ENCODE data around the gene FAM174B.

Gene FAM174B

DNA sequence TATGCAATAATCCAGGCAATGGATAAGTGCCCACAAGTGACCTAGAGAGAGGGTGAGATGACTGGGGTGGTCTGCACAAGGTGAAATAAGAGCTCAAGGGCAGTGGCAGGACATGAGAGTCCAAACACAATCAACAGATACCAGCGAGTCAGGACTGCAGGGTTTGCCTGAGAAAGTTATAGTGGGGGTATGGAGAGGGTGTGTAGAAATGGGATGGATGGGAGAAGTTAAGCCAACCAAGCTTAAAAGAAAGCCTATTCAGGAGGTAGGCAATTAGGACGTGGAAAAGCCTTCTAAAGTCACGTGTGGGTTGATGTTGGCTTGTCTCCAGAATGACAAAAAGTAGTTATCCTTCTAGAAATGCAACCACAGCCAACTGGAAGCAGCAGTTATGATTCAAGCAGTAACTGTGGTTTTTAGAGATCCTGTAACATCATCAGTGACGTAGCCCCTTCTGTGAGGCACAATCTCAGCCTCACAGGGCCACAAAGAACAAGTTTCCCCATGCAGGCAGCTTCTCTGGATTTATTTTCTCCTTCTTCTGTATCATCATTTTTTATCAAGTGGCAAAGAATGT is 56.1 kb downstream of the FAM174B start:
- DNase-seq (ENCODE audit: low spot score), result no peak

GRCh38 chr15:92597548-92597947 is 58.0 kb downstream of the FAM174B start:
- DNase-seq (ENCODE audit: low spot score), result no peak

GRCh38 chr15:92596623-92597022 is 59.0 kb downstream of the FAM174B start:
- no peak for DNase-seq (ENCODE audit: low spot score)

DNA sequence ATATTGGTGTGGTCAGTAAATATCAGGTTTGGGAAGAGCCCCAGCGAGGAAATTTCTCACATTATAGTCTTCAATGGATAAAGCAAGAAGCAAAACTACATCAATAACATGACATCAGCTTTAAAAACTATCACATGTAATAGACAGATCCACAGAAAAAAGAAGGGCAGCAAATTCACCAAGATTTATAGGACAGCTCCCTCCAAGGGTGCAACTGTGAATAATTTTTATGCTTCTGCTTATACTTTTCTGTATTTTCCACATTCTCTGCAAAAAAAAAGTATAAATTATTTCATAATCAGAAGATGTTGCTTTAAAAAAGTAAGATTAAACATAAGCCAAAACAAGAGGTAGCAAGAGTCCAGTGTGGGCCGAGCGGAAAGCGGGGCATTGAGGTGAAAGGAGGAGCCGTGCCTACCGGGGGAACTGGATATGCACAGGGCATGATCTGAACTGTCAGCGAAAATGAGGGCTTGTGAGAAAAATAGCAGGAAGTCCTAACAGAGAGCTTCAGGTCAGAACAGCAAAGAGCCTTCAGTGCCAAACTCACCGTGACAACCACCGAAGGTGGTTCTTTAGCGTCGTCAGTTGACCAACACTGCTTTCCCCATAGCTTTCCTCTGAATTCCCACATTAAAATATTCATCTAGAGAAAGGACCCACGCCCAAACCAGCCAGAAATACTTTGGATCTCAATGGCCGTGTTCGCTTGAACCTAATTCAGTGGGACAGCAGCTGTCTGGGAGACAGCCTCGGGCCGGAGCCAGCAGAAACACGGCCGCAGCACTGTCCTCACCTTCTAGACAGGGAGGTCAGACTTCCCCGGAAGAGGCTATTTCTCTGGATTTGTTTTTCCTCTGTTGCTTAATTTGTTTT is 59.8 kb downstream of the FAM174B start:
- DNase-seq (ENCODE audit: low spot score), result no peak

- DNase-seq (ENCODE audit: low spot score), result no peak
Measured at GRCh38 chr15:92591275-92591674, 64.3 kb downstream of the FAM174B start.

GRCh38 chr15:92586966-92587365 is 68.6 kb downstream of the FAM174B start:
- no peak for DNase-seq (ENCODE audit: low spot score)

- no peak for DNase-seq (ENCODE audit: low spot score)
Measured at GRCh38 chr15:92586383-92586942, 69.1 kb downstream of the FAM174B start.

DNA sequence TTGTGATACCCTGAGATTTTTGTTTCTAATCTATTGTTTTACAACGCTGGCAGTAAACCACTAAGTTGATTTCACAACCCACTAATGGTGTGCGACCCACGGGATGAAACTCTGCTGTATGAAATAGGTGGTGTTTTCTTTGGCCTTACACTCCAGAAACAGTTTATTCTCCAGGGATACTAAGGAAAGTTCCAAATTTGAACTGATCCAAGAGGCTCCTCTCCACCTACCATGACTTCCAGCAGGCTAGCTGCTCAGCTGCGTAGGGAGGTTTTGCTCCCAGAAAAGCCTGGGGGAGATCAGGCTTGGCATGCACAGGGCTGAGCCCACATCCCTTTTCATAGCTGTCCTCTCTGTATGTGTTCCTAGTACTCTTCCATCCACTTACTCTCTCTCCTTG is 71.5 kb downstream of the FAM174B start:
- no peak for DNase-seq (ENCODE audit: low spot score)

GRCh38 chr15:92583096-92584034 is 72.2 kb downstream of the FAM174B start:
- DNase-seq (ENCODE audit: low spot score), result no peak

DNA sequence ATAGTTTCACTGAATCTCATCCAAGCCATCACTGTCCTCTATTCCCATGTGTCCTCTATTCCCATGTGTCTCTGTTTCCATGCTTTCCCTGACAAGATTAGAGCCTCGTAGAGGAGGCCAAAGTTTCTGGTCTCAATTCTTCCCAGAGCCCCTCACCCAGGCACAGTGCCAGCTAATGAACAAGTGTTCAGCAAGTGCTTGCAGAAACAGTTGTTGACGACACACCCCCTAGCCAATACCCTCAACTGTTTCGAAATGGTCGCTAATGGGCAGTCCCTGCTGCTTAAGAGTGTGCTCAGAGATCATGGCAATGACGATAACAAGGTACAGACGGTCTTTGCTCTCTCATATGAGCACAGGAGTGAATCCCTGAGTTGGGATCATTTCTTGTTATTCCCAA is 73.4 kb downstream of the FAM174B start:
- DNase-seq (ENCODE audit: low spot score), result no peak

- no peak for DNase-seq (ENCODE audit: low spot score)
Measured at GRCh38 chr15:92580933-92581445, 74.6 kb downstream of the FAM174B start.

DNA sequence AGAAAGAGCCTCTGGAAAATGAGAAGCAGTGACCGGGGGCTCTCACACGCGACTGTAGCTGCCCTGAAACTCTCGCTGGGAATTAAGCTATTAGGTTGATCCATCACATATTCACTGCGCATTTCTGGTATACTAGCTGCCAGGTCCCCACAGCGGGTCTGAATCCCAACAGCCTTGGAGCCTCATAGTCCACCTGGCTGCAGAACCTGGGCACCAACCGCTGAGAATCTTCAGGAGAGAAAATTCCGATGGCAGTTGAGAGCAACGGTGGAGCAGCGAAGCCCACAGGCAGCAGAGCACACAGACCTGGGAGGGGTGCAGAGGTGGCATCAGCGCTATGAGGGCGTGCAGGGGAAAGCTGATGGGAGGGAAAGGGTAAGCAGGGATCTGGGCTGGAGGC is 75.1 kb downstream of the FAM174B start:
- DNase-seq (ENCODE audit: low spot score), result no peak

GRCh38 chr15:92579931-92580470 is 75.6 kb downstream of the FAM174B start:
- DNase-seq (ENCODE audit: low spot score), result no peak

GRCh38 chr15:92579486-92579885 is 76.1 kb downstream of the FAM174B start:
- DNase-seq (ENCODE audit: low spot score), result no peak

DNA sequence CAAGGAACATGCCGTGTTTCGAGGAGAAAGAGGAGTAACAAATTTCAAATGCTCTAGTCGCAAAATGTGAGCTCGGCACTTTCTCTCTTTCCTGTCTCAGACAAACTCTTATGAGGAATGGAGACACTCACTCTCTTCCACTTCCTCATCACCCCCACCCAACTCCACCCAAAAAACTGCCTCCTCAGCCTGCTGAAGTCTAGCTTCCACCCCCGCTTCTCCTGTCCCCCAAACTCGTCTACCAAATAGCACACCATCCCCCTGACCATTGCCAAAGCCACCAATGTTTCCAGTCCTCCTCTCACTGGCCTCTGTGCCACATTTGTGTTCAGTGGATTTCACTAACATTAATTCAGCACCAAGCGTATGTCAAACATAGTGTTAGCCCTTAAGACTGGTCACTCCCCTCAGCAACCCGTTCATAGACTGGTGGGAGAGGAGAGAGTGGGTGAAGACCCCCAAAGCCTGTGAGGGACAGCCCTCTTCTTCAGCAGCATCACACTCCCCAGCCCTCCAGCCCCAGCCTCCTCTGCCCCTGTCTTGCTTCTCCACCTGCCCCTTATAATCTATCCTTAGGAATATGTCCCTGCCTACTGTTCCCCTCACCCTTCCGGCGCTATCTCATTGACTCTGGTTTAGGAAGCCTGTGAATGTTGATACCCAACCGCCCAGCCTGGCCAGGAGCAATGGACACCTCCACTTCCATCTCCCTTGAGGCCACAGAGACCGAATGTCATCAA is 77.3 kb downstream of the FAM174B start:
- no peak for DNase-seq (ENCODE audit: low spot score)

- DNase-seq (ENCODE audit: low spot score), result no peak
Measured at GRCh38 chr15:92576597-92577200, 78.9 kb downstream of the FAM174B start.

DNA sequence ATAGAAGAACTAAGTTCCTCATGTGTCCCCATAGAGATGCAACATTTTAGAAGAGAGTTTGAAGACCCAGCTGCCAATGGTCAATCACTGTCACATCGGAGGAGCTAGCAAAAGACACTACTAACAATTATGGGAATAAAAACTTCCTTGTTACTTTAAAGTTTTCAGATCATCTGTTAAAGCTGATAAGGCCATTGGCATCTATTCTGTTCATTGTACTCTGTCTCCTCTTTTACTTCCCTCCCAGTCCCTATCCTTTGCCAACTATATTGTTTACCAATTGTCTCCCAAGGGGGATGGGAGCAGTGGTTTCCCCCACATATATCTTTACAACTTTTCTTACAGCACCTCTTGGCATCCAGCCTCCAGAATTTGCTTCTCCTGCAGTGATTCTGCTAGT is 81.0 kb downstream of the FAM174B start:
- no peak for DNase-seq (ENCODE audit: low spot score)

- no peak for DNase-seq (ENCODE audit: low spot score)
Measured at GRCh38 chr15:92574161-92574560, 81.4 kb downstream of the FAM174B start.

- no peak for DNase-seq (ENCODE audit: low spot score)
Measured at GRCh38 chr15:92571824-92572223, 83.8 kb downstream of the FAM174B start.

DNA sequence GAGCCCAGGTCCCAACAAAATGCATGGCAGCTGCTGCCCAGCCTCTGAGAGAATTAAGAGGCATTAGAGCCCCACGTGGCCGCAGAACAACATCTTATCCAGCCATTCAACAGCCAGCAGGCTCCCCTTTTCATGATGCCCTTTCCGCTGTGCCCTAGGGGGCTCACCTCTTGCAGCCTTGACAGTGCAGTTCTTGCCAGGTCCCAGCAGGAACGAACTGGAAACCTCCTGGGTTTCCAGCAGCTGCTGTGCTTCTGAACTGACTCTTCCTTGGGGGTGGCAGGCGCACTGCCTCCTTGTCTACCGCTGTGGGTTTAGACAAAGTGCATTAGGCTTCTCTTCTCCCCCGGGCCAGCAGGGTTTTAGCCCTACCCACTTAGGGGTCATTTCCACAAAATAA is 85.2 kb downstream of the FAM174B start:
- DNase-seq (ENCODE audit: low spot score), result no peak

GRCh38 chr15:92569778-92570177 is 85.8 kb downstream of the FAM174B start:
- DNase-seq (ENCODE audit: low spot score), result no peak
